Measurements from ENCODE around the gene TMEM106C. TPM values are rescaled to one million over a fixed set of nuclear protein-coding genes. Genes with fewer than 3 reads are reported as not detected.

Gene TMEM106C
- total RNA-seq, 4 donors from 2014 or later = 24.1 to 92.7 (median 63.5) TPM

DNA sequence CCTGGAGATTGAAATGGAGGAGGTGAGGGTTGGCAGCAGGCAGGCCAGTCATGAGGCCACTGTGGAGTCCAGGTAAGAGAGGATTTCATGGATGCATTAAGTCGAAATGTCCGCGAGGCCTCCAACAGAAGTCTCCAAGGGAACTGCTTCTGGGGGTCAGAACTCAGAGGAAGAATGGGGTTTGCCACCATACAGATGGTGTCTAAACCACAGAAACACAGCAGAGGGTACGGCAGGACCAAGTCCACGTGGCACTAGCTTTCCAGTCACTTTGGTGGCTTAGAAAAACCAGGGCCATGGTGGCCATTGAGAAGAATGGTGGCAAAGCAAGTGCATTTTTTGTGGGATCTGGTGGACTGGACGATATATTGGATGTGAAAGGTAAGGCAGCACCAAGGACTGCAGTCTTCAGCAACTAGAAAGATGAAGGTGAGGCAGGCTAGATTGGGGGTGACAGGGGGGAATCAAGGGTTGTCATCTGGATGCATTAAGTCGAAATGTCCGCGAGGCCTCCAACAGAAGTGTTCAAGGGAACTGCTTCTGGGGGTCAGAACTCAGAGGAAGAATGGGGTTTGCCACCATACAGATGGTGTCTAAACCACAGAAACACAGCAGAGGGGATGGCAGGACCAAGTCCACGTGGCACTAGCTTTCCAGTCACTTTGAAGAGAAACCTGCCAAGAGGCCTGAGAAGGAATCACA, 22.5 kb upstream of the TMEM106C start:
- 86 to 92% methylated on average over 10 of the region's 10 CpGs for WGBS, 2 donors
- intact Hi-C loops (cut with DNase I) = loop anchor here (5.0 kb wide), 1 partner anchor 34 kb away; no protein-coding TSS in a partner anchor
- Histone ChIP-seq H3K27ac (no peak overlapping the region), H3K27me3 (peaks cover 0 to 32% (median under 1%) of the 10 kb centered on the region in 4 donors), H3K36me3 (no peaks in the 10 kb centered on the region), H3K4me1 (peaks cover 0 to 8% (median 0%) of the 10 kb centered on the region in 3 donors), H3K4me3 (no peak overlapping the region), H3K9me3 (no peaks in the 10 kb centered on the region)
- TF ChIP-seq CTCF (IDR thresholded peaks at IDR 0.05) (no peak), POLR2A (IDR thresholded peaks at IDR 0.05) (no peak)
- no peak for DNase-seq

GRCh38 chr12:47941475-47941780, 22.0 kb upstream of the TMEM106C start:
- intact Hi-C loops (cut with DNase I) = loop anchor here (5.0 kb wide), 1 partner anchor 34 kb away; no protein-coding TSS in a partner anchor
- TF ChIP-seq CTCF (IDR thresholded peaks at IDR 0.05) (no peak), POLR2A (IDR thresholded peaks at IDR 0.05) (no peak)
- DNase-seq = no peak
- no peaks in the 10 kb centered on the region for H3K36me3 ChIP-seq
- H3K4me3 ChIP-seq = no peak overlapping the region
- H3K4me1 ChIP-seq = peaks cover 0 to 13% (median 0%) of the 10 kb centered on the region in 3 donors
- 82 to 84% methylated on average over 9 of the region's 9 CpGs for whole genome bisulfite sequencing, 2 donors
- peaks cover 0 to 32% (median under 1%) of the 10 kb centered on the region in 4 donors for H3K27me3 ChIP-seq
- H3K9me3 ChIP-seq = no peaks in the 10 kb centered on the region
- no peak overlapping the region for H3K27ac ChIP-seq

DNA sequence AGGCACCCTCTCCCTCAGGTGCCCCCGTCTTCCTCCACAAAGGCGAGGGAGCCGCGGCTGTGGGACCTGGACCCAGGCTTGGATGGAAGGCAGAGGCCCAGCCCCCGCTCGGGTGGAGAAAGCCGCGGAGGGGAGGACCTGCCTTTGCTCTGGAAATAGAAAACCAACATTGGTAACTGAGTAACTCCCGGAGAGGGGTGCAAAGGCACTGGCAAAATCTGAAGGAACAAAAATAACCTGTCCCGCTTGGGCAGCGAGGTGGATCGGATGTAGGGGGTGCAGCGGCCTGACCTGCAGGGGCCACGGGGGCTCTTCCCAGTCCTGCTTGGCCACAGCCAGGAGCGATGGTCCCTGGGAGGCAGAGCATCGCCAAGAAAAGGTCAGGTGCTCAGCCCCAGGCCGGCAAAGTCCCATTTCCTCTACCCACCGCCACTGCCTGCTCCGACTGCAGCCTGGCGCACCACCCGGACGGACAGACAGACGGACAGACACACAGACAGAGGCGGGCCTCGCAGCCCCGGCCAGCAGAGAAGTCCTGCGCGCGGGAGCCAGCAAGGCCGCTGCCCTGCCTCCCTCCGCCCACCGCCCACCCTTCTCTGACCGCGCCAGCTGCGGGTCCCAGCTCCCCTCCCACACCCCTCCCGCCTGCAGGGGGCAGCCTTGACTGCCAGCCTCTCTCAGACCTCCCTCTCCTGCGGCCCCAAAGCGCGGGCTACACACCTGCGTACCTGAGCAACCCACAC, 21.4 kb upstream of the TMEM106C start:
- Histone ChIP-seq H3K9me3 (no peaks in the 10 kb centered on the region), H3K4me1 (peaks cover 0 to 19% (median 5%) of the 10 kb centered on the region in 3 donors), H3K36me3 (no peaks in the 10 kb centered on the region), H3K27me3 (peaks cover 0 to 32% (median under 1%) of the 10 kb centered on the region in 4 donors), H3K4me3 (no peak overlapping the region), H3K27ac (no peak overlapping the region)
- DNase-seq = no peak
- 44 to 52% methylated on average over 17 to 24 of the region's 40 CpGs for WGBS, 2 donors
- intact Hi-C loops (cut with DNase I) = loop anchor here (5.0 kb wide), 1 partner anchor 35 kb away; no protein-coding TSS in a partner anchor
- TF ChIP-seq CTCF (IDR thresholded peaks at IDR 0.05) (peak in 1 of 6 experiments; percentile 21), POLR2A (IDR thresholded peaks at IDR 0.05) (no peak)

DNA sequence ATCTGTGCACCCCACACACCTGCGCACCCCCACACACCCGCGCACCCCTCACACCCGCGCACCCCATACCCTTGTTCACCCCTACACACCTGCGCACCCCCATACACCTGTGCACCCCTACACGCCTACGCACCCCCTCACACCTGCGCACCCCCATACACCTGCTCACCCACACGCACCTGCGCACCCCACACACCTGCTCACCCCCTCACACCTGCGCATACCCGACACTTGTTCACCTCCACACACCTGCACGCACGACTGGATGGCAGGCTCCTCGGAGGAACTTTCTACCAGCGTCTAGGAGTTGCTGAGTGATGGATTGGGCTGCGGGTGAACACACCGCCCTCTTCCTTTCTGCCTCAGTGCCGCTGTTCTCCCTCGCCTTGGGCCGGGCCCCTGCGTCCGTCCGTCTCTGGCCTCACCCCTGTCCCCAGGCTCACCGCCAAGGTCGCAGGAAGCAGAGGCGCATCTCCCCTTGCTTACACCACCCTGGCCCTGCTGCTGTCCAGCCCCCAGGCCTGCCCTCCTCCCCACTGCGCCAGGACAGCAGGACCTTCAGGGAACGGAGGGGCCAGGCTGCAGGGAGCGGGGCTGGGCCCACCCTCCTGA, 20.7 kb upstream of the TMEM106C start:
- Histone ChIP-seq H3K27me3 (peaks cover 0 to 32% (median under 1%) of the 10 kb centered on the region in 4 donors), H3K4me3 (no peak overlapping the region), H3K9me3 (no peaks in the 10 kb centered on the region), H3K36me3 (no peaks in the 10 kb centered on the region), H3K4me1 (peaks cover 0 to 26% (median 10%) of the 10 kb centered on the region in 3 donors), H3K27ac (no peak overlapping the region)
- TF ChIP-seq POLR2A (IDR thresholded peaks at IDR 0.05) (no peak), CTCF (IDR thresholded peaks at IDR 0.05) (no peak)
- 54 to 59% methylated on average over 7 to 25 of the region's 31 CpGs for WGBS, 2 donors
- no peak for DNase-seq
- intact Hi-C loops (cut with DNase I) = loop anchor here (5.0 kb wide), 1 partner anchor 35 kb away; no protein-coding TSS in a partner anchor
